ENCODE results near the gene PIK3R5.
A peak's percentile ranks its signal among the peaks of the same experiment; 100 is the strongest.
"Not testable (repeated sequence)": the region's sequence is repeated elsewhere in the genome, so short reads cannot be mapped to it uniquely, and the experiment has no call there.

Gene PIK3R5

GRCh38 chr17:8965394-8966168, at the start of gene PIK3R5:
TSS of gene PIK3R5 (minus strand) at chr17:8965707. CDS start at chr17:8911494, 54,213 bp downstream.
- no peak for DNase-seq

DNA sequence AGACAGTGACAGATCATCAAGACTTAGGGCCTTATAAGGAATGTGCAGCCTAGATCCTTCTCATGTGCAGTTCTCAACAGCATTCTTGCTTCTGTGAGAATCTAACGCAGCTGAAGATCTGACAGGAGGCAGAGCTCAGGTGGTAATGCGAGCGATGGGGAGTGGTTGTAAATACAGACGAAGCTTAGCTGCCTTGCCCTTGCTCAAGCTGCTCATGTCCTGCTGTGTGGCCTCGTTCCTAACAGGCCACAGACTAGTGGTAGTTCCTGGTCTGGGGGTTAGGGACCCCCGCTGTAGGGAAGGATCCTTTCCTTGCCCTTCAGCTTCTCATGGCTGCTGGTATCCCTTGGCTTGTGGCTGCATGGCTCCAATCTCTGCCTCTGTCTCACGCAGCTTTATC, 45.5 kb upstream of the PIK3R5 start:
- DNase-seq = no peak

DNA sequence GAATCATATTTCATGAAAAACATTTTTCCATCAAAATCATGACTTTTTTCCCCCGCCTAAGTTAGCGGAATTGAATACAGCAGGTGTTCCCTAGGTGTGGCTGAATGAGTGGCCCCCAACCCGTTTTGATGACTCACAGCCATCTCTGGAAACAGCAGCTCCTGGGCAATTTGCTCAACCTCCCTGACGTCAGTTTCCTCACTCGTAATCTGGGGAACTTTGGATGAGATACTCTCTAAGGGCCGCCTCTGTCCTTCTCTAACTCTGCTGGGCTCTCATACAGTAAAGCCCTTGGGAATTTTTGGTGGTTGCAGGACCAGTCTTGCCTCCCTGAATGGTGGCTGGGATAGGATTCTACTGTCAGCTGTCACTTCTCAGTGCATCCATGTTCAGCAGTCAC, 44.2 kb upstream of the PIK3R5 start:
- DNase-seq = no peak

DNA sequence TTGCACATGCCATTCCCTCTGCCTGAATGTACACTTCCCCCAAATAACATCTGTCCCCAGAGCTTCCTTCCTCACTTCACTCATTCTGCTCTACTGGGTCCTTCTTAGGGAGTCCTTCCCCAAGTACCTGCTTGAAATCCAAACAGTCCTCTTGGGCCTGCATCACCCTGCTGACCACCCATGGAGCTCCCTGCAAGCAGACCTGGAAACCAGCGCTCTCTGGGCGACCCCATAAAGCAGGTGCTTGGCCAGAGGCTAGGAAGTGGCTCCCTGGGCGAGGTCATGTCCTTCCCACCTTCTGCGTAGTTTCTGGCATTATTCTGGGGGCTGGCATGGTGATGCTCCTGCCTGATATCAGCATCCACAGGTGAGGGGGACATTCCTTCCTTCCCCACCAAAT, 43.6 kb upstream of the PIK3R5 start:
- DNase-seq = no peak

- no peak for DNase-seq
Observed at GRCh38 chr17:9007052-9007714, 41.7 kb upstream of the PIK3R5 start.

DNA sequence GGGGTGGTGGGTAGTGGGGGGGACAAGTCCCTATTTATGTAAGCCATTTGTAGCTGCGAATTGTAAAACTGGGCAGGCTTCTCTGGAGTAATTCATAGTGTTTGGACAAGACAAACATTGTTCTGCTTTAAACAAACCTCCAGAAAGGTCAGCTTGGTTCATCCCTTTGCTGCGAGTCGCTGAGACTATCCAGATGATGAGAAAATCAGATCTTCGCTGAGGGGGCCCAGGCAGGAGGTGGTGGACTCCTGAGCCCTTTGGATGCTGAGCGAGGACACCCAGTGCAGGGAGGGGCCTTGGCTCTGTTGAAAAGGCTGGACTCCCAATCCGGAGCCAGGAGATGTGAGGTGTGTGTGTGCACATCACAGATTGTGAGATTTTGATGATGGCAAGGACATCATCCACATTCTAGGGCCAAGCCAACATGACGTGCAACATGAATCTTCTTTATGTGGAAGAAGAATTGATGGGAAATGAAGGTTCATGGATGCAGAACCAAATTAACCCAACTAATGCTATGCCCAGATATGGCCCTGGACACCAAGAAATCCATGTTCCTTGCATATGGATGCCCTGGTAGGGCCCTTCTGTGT, 40.8 kb upstream of the PIK3R5 start:
- no peak for DNase-seq

DNA sequence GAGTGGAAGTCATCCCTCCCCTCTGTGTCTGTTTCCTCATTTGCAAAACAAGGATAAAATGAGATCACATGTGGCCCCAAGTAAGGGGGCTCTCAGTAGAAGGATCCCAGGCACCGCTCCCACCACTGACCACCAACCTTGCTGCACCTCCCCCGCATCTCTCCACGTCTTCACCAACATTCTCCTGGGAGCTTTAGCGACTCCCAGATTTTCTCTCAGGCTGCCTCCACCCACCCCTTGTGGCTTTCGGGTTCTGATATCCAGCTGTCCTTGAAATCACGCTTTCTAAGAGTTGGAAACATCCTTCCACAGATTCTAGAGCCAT, 39.4 kb upstream of the PIK3R5 start:
- DNase-seq = no peak

- no peak for DNase-seq
Observed at GRCh38 chr17:9004132-9004960, 38.8 kb upstream of the PIK3R5 start.

DNA sequence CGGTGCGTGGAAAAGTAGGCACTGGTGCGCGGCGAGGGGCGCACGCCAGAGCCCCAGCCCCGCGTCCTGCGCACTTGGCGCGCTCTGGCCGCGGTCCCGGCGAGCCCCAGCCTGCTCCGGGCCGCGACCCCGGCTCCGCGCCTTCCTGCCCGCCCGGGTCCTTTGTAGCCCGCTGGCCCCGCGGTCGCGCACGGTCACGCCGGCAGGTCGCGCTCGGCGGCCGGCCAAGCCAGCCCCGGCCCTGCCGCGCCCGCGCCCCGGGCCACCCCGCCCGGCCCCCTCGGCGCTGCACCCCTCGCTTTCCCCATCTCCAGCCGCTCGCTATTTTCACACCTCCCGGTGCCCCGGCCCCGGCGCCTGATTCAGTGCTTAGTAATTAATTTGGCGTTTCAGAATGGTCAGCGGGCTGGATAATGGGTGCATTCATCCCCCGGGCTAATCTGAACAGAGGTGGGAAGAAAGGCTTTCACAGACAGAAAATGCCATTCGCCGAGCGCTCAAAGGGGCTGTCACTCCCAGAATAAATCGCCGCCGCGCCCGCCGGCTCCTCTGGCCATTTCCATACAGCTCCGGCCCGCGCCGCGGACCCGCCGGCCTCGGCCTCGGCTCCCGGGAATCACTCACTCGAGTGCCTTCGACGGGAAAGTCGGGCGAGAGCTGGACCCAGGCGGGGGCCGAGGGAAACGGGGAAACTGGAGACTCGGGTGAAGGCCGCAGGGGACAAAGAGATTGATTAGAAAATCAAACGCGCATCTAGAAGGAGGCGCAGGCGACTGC, 38.0 kb upstream of the PIK3R5 start:
- no peak for DNase-seq

- DNase-seq = no peak
Observed at GRCh38 chr17:9002606-9003354, 37.3 kb upstream of the PIK3R5 start.

DNA sequence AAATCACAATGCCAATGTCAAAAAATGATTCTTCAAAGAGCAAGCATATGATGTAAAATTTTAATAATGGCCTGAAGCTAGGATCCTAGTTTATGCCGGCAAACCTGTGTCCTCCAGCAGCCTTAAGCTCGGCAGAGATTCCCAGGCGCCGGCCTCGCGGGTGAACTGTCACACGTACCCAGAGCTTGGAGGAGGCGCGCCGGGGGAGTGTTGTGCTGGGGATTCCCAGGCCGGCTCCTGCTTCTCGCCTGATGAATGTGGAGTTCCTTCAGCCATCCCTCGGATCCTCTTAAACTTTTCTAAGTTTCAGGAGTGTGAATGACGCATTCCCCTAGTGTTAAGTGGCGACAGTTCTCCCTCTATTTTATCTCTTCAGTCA, 36.7 kb upstream of the PIK3R5 start:
- DNase-seq = no peak

GRCh38 chr17:9001559-9001958, 36.1 kb upstream of the PIK3R5 start:
- DNase-seq = no peak

DNA sequence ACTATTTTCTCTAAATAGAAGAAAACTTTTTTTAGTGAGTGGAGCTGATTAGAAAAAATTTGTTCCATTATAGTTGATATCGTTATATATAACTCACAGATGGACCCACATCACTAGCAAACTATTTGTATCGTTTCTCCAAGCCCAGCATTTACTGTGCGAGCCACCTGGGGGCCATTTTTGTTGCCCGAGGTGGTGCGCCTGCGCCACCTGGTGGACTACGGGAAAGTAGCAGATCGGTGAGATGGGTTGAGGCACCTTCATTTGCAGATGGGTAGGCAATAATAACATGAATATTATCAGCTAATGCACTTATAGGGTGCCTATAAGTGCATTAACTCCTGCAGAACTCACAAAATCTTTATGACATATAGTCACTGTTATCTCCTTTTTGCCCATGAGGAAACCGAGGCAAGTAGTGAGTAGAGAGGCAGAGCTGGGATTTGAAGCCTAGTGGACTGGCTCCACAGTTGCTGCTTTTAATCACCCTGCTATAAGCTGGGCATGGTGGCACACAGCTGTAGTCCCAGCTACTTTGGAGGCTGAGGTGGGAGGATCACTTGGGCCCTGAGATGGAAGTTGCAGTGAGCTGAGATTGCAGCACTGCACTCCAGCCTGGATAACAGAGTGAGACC, 32.6 kb upstream of the PIK3R5 start:
- peak; percentile 61 for DNase-seq

DNA sequence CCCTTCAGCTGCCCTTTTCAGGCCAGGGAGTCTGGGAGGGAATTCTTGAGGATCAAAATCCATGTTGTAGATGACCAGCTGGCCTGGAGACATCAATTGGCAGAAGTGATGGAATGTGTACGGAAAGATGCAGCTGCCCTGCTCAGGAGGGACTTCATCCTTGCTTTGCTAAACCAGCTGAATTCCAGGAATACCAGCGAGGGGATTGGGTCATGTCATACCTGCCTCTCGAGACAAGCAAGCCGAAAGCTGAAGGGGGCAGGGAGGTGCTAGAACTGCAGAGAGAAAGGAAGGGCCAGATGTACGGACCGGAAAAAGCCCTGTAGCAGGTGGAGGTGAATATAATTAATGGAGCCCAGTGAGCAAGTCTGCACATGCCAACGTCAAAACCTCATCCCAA, 30.2 kb upstream of the PIK3R5 start:
- DNase-seq = no peak

DNA sequence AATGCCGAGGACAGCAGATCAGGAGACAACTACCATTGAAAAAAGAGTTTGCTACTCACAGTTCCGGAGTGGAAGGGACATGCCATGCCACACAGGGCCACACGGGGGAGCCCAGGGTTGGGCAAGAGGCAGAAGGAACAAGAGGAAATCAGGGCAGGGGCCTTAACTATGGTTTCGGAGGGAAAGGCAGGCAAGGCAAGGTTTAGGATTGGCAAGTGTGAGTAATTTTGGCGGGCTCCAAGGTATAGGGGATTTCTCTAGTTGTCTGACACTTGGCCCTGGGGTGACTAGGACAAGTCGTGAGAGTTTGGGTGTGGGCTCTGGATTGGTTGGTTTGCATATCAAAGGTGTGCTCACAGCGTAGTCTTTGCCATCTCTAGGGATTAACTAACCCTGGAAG, 28.8 kb upstream of the PIK3R5 start:
- peak; percentile 50 for DNase-seq

- DNase-seq = peak; percentile 55
Observed at GRCh38 chr17:8991514-8992285, 26.2 kb upstream of the PIK3R5 start.

GRCh38 chr17:8988263-8988935, 22.9 kb upstream of the PIK3R5 start:
- DNase-seq = not testable (repeated sequence)

DNA sequence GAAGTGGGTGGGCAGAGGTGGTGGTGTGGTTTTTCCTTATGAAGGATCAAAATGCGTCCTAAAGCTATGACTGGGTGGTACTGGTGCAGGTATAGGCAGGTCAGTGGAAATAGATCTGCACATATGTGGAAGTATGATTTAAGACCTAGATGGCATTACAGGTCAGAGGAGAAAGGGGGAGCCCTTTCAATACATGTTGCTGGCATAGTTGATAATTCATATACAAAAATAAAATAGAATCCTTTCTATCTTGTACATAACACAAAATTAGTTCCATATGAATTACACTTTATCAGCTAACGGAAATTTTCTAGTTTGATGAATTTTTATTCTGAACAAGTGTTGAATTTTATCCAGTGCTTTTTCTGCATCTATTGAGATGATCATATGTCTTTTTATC, 20.8 kb upstream of the PIK3R5 start:
- DNase-seq = no peak

DNA sequence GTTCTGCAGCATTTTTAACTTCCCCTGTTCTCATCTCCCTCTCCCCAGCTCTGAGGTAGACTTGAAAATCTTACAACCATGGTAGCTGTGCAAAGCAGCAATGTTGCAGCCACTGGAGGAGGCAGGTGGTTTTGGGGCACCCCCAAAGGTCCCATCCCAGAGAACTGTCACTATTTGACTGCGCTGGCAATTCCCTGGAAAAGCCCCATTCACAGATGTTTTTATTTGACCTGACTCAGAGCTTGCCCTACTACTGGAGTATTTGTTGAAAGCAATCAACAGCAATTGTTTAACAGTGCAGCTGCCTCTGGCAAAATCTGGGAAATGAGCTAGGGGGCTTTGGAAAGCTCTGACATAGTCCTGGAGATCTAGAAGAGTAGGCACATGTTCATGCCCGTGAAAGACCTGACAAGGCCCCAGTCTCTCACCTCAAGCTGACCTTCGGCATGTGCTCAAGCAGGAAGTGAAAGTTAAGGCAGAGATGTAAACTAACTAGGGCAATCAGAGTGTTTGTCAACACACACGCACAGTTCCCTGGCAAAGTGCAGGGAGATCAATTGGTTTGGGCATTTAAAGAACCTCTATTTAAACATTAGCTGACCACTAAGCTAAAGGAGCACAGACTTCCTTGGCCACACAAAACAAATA, 19.7 kb upstream of the PIK3R5 start:
- no peak for DNase-seq
